ENCODE data around the gene KCTD14. TPM values are rescaled to one million over a fixed set of nuclear protein-coding genes. Genes with fewer than 3 reads are reported as not detected.

KCTD14 gene
- total RNA-seq, 1 donor from 2014 or later, result 0.47 TPM

GRCh38 chr11:78040691-78041379 lies 17.8 kb upstream of the KCTD14 start:
- Mint-ChIP-seq H3K9me3 (ENCODE audit: low read depth) (no peaks in the 10 kb centered on the region), H3K4me3 (ENCODE audit: unreplicated experiment) (no peak overlapping the region), H3K36me3 (ENCODE audit: low read depth) (no peaks in the 10 kb centered on the region), H3K4me1 (ENCODE audit: low read depth) (peaks cover 55% of the 10 kb centered on the region), H3K27me3 (ENCODE audit: low read depth) (no peaks in the 10 kb centered on the region), H3K27ac (ENCODE audit: unreplicated experiment) (peak overlapping the region; percentile 100)
- peak; percentile 9 for TF ChIP-seq CTCF (IDR thresholded peaks at IDR 0.05)
- DNase-seq (ENCODE audit: low spot score), result no peak

GRCh38 chr11:78039919-78040671 lies 17.0 kb upstream of the KCTD14 start:
- H3K27ac Mint-ChIP-seq (ENCODE audit: unreplicated experiment), result peak overlapping the region; percentile 100
- no peaks in the 10 kb centered on the region for H3K27me3 Mint-ChIP-seq (ENCODE audit: low read depth)
- H3K9me3 Mint-ChIP-seq (ENCODE audit: low read depth), result no peaks in the 10 kb centered on the region
- no peaks in the 10 kb centered on the region for H3K36me3 Mint-ChIP-seq (ENCODE audit: low read depth)
- H3K4me1 Mint-ChIP-seq (ENCODE audit: low read depth), result peaks cover 51% of the 10 kb centered on the region
- no peak for TF ChIP-seq CTCF (IDR thresholded peaks at IDR 0.05)
- DNase-seq (ENCODE audit: low spot score), result no peak
- H3K4me3 Mint-ChIP-seq (ENCODE audit: unreplicated experiment), result peak overlapping the region; percentile 70

GRCh38 chr11:78039391-78039918 lies 16.4 kb upstream of the KCTD14 start:
- TF ChIP-seq CTCF (IDR thresholded peaks at IDR 0.05), result no peak
- Mint-ChIP-seq H3K4me3 (ENCODE audit: unreplicated experiment) (peak overlapping the region; percentile 70), H3K36me3 (ENCODE audit: low read depth) (no peaks in the 10 kb centered on the region), H3K27me3 (ENCODE audit: low read depth) (no peaks in the 10 kb centered on the region), H3K9me3 (ENCODE audit: low read depth) (no peaks in the 10 kb centered on the region), H3K27ac (ENCODE audit: unreplicated experiment) (peak overlapping the region; percentile 100), H3K4me1 (ENCODE audit: low read depth) (peaks cover 51% of the 10 kb centered on the region)
- no peak for DNase-seq (ENCODE audit: low spot score)

- Mint-ChIP-seq H3K27me3 (ENCODE audit: low read depth) (no peaks in the 10 kb centered on the region), H3K4me3 (ENCODE audit: unreplicated experiment) (no peak overlapping the region), H3K9me3 (ENCODE audit: low read depth) (no peaks in the 10 kb centered on the region), H3K36me3 (ENCODE audit: low read depth) (no peaks in the 10 kb centered on the region), H3K4me1 (ENCODE audit: low read depth) (peaks cover 51% of the 10 kb centered on the region), H3K27ac (ENCODE audit: unreplicated experiment) (peak overlapping the region; percentile 100)
- no peak for DNase-seq (ENCODE audit: low spot score)
- TF ChIP-seq CTCF (IDR thresholded peaks at IDR 0.05), result no peak
These were observed 15.7 kb upstream of the KCTD14 start for GRCh38 chr11:78038697-78039313.
